ENCODE data around the gene TSPAN18.

Gene TSPAN18

GRCh38 chr11:44885919-44886789 is 159.4 kb downstream of the TSPAN18 start:
- TF ChIP-seq, protein P1, sequence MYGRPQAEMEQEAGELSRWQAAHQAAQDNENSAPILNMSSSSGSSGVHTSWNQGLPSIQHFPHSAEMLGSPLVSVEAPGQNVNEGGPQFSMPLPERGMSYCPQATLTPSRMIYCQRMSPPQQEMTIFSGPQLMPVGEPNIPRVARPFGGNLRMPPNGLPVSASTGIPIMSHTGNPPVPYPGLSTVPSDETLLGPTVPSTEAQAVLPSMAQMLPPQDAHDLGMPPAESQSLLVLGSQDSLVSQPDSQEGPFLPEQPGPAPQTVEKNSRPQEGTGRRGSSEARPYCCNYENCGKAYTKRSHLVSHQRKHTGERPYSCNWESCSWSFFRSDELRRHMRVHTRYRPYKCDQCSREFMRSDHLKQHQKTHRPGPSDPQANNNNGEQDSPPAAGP (tag by site-specific recombination; IDR thresholded peaks at IDR 0.05), result no peak
- TF ChIP-seq SCRT2 (tag by site-specific recombination; IDR thresholded peaks at IDR 0.05), result peak; percentile 85
- 0 out of 2 replicates have a peak, but pooled peaks have one; percentile 24 for TF ChIP-seq SCRT1 (tag by site-specific recombination; IDR thresholded peaks at IDR 0.05; ENCODE audit: borderline replicate concordance)
- Histone ChIP-seq H3K27ac (ENCODE audit: extremely low read depth, low read depth, low read length) (no peak overlapping the region), H3K36me3 (ENCODE audit: control insufficient read depth in 2 of 2, insufficient read depth in 1 of 2, low read length in 2 of 2) (no peaks in the 10 kb centered on the region), H3K4me3 (ENCODE audit: low read depth, low read length) (no peak overlapping the region), H3K9me3 (ENCODE audit: control insufficient read depth, insufficient read depth, low read depth, low read length) (no peaks in the 10 kb centered on the region), H3K4me1 (ENCODE audit: control insufficient read depth, insufficient read depth, low read length) (no peaks in the 10 kb centered on the region)
- POLR2A ChIA-PET, result interaction anchor here (1.8 kb wide), 1 partner anchor 24 kb away, joined by 5 read pairs; no protein-coding TSS in a partner anchor
- CTCF ChIA-PET, result interaction anchor here (0.6 to 1.5 kb wide), 6 partner anchors 9 to 265 kb away, joined by 3 to 6 read pairs (median 3); no protein-coding TSS in a partner anchor

- TF ChIP-seq, protein P2, sequence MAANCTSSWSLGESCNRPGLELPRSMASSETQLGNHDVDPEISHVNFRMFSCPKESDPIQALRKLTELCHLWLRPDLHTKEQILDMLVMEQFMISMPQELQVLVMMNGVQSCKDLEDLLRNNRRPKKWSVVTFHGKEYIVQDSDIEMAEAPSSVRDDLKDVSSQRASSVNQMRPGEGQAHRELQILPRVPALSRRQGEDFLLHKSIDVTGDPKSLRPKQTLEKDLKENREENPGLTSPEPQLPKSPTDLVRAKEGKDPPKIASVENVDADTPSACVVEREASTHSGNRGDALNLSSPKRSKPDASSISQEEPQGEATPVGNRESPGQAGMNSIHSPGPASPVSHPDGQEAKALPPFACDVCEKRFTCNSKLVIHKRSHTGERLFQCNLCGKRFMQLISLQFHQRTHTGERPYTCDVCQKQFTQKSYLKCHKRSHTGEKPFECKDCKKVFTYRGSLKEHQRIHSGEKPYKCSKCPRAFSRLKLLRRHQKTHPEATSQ (tag by site-specific recombination; IDR thresholded peaks at IDR 0.05), result no peak
- no peak for TF ChIP-seq ZNF837 (tag by site-specific recombination; IDR thresholded peaks at IDR 0.05)
- no peak for TF ChIP-seq ZNF549 (tag by site-specific recombination; IDR thresholded peaks at IDR 0.05)
- no peak for TF ChIP-seq ZNF518A (tag by site-specific recombination; conservative IDR thresholded peaks at IDR 0.05; ENCODE audit: low read depth)
- no peak for TF ChIP-seq ZBTB20 (tag by site-specific recombination; IDR thresholded peaks at IDR 0.05)
- TF ChIP-seq ZNF48 (tag by site-specific recombination; IDR thresholded peaks at IDR 0.05), result no peak
- H3K36me3 ChIP-seq (ENCODE audit: control insufficient read depth in 2 of 2, insufficient read depth in 1 of 2, low read length in 2 of 2), result no peaks in the 10 kb centered on the region
- POLR2A ChIA-PET, result no interaction called here
- H3K9me3 ChIP-seq (ENCODE audit: control insufficient read depth, insufficient read depth, low read depth, low read length), result no peaks in the 10 kb centered on the region
- CTCF ChIA-PET, result interaction anchor here (0.7 to 1.5 kb wide), 5 partner anchors 8 to 270 kb away, joined by 3 to 6 read pairs (median 3); no protein-coding TSS in a partner anchor
- no peak overlapping the region for H3K4me3 ChIP-seq (ENCODE audit: low read depth, low read length)
- no peak overlapping the region for H3K27ac ChIP-seq (ENCODE audit: extremely low read depth, low read depth, low read length)
- H3K4me1 ChIP-seq (ENCODE audit: control insufficient read depth, insufficient read depth, low read length), result no peaks in the 10 kb centered on the region
These were observed 160.0 kb downstream of the TSPAN18 start for GRCh38 chr11:44886790-44887140.

- H3K36me3 ChIP-seq (ENCODE audit: control insufficient read depth in 2 of 2, insufficient read depth in 1 of 2, low read length in 2 of 2), result no peaks in the 10 kb centered on the region
- CTCF ChIA-PET, result interaction anchor here (0.5 to 1.1 kb wide), 6 partner anchors 21 to 346 kb away, joined by 3 to 4 read pairs (median 3); no protein-coding TSS in a partner anchor
- TF ChIP-seq ZNF561 (tag by site-specific recombination; IDR thresholded peaks at IDR 0.05; ENCODE audit: borderline replicate concordance), result no peak
- no peak for TF ChIP-seq ZNF423 (tag by site-specific recombination; IDR thresholded peaks at IDR 0.05)
- TF ChIP-seq TRIM28 (IDR thresholded peaks at IDR 0.05; ENCODE audit: borderline replicate concordance, low read length), result no peak
- no peak for TF ChIP-seq KLF10 (tag by site-specific recombination; IDR thresholded peaks at IDR 0.05)
- TF ChIP-seq ZNF292 (tag by site-specific recombination; IDR thresholded peaks at IDR 0.05; ENCODE audit: borderline replicate concordance, low read depth), result no peak
- POLR2A ChIA-PET, result no interaction called here
- no peaks in the 10 kb centered on the region for H3K4me1 ChIP-seq (ENCODE audit: control insufficient read depth, insufficient read depth, low read length)
- H3K9me3 ChIP-seq (ENCODE audit: control insufficient read depth, insufficient read depth, low read depth, low read length), result no peaks in the 10 kb centered on the region
- H3K4me3 ChIP-seq (ENCODE audit: low read depth, low read length), result no peak overlapping the region
- H3K27ac ChIP-seq (ENCODE audit: extremely low read depth, low read depth, low read length), result no peak overlapping the region
These were observed 160.9 kb downstream of the TSPAN18 start for GRCh38 chr11:44887636-44888035.
